AG09309 (cell line): ENCODE measurements around the gene GNG7.
"Not testable (repeated sequence)": the region's sequence is repeated elsewhere in the genome, so short reads cannot be mapped to it uniquely, and the experiment has no call there.

ENCODE experiments used
- DNase-seq: peaks from one replicate; pipeline ENCODE4 v3.0.0-alpha.2; 2010; ENCODE audit warnings: low read depth
- H3K4me3 ChIP-seq: 2 replicates; pipeline ENCODE4 v1.5.1; 2011; ENCODE audit warnings: mild to moderate bottlenecking, low read depth, low read length, moderate library complexity; ENCODE audit not compliant: control insufficient read depth
- TF ChIP-seq, protein P1 (sequence below): IDR thresholded peaks from 2 replicates; pipeline ENCODE4 v1.5.1; 2011; ENCODE audit warnings: mild to moderate bottlenecking, low read depth, low read length, inconsistent platforms; ENCODE audit not compliant: insufficient read depth, control insufficient read depth; ENCODE audit errors: missing control alignments

GNG7 gene

GRCh38 chr19:2509096-2509495 lies 193.4 kb downstream of the GNG7 start:
- DNase-seq: no peak
- TF ChIP-seq, protein P1, sequence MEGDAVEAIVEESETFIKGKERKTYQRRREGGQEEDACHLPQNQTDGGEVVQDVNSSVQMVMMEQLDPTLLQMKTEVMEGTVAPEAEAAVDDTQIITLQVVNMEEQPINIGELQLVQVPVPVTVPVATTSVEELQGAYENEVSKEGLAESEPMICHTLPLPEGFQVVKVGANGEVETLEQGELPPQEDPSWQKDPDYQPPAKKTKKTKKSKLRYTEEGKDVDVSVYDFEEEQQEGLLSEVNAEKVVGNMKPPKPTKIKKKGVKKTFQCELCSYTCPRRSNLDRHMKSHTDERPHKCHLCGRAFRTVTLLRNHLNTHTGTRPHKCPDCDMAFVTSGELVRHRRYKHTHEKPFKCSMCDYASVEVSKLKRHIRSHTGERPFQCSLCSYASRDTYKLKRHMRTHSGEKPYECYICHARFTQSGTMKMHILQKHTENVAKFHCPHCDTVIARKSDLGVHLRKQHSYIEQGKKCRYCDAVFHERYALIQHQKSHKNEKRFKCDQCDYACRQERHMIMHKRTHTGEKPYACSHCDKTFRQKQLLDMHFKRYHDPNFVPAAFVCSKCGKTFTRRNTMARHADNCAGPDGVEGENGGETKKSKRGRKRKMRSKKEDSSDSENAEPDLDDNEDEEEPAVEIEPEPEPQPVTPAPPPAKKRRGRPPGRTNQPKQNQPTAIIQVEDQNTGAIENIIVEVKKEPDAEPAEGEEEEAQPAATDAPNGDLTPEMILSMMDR: no peak

GRCh38 chr19:2507109-2507508 lies 195.4 kb downstream of the GNG7 start:
- no peak for DNase-seq
- H3K4me3 ChIP-seq: no peak overlapping the region
- TF ChIP-seq, protein P1: no peak

More at GRCh38 chr19:2509096-2509495, 193.4 kb downstream of the GNG7 start:
- H3K4me3 ChIP-seq: no peak overlapping the region

DNA sequence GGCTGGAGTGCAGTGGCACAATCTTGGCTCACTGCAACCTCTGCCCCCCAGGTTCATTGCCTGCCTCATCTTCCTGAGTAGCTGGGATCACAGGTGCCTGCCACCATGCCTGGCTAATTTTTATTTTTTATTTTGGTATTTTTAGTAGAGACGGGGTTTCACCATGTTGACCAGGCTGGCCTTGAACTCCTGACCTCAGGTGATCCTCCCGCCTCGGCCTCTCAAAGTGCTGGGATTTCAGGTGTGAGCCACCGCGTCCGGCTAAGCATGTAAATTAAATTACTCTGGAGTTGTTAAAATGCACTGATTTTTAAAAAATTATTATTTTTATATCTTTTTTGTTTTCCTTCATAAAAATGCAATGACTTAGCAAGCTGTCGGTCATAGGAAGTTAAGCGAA lies 195.8 kb downstream of the GNG7 start:
- DNase-seq, H3K4me3 ChIP-seq: not testable (repeated sequence)

DNA sequence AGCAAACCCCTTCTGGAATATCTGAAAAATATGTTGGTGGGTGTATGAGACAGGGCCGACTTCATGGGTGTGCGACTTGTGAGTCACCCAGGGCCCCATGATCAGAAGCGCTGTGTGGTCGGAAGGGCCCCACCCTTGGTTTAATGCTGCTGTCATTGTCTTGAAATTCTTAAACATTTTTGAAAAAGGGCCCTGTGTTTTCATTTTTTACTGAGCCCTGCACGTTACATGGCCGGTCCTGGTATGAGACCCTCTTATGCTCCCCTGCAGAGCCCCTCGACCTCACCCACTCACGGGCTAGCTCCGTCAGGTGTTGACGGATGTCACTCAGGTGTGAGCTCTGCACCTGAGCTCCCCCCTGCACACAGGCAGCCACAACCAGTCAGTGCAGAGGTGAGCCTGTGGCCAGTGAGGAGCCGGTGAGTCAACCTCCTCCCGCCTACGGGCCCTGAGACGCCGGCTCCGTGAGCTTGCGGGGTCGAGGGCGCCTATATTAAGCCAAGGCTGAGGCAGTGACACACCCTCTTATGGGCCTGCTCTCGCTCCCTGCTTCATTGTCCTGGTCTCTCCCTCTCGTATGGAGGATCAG lies 198.9 kb downstream of the GNG7 start:
- H3K4me3 ChIP-seq: no peak overlapping the region
- DNase-seq: no peak
- TF ChIP-seq, protein P1: no peak

GRCh38 chr19:2500841-2501261 lies 201.6 kb downstream of the GNG7 start:
- no peak for DNase-seq
- no peak overlapping the region for H3K4me3 ChIP-seq
- TF ChIP-seq, protein P1: no peak

DNA sequence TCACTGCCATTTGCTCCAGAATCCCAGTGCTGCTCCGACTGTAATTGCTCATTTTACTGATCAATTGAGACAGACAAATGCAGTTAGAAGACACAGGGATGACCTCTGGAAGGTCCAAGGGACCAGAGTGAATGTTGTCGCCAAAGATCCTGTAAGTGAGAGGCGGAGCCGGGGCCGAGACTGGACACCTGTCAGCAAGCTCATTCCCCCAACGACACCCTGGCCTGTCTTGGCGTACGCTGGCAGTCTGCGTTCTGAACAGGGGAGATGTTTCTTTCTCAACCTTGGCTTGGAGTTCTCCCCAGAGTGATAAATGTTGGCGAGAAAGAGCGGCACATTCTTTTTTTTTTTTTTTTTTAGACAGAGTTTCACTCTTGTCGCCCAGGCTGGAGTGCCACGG lies 202.3 kb downstream of the GNG7 start:
- DNase-seq: no peak
- H3K4me3 ChIP-seq: no peak overlapping the region
- TF ChIP-seq, protein P1: no peak

- DNase-seq: no peak
- no peak overlapping the region for H3K4me3 ChIP-seq
- TF ChIP-seq, protein P1: no peak
Observed at GRCh38 chr19:2497186-2497585, 205.3 kb downstream of the GNG7 start.
